HG02840 (cell line): ENCODE measurements around the gene GNLY.
A peak's percentile ranks its signal among the peaks of the same experiment; 100 is the strongest.

Experiments
- ATAC-seq: cut with Tn5 transposase; IDR thresholded peaks from one replicate; pipeline ENCODE4 v1.9.1; 2021; ENCODE audit warnings: mild to moderate bottlenecking, moderate library complexity, moderate number of reproducible peaks; ENCODE audit not compliant: unreplicated experiment, low FRiP score

Gene GNLY

GRCh38 chr2:85723707-85724360 lies 29.7 kb downstream of the GNLY start:
- ATAC-seq: no peak

- no peak for ATAC-seq
These were observed 30.6 kb downstream of the GNLY start for GRCh38 chr2:85724731-85725181.

GRCh38 chr2:85725451-85725850 lies 31.3 kb downstream of the GNLY start:
- ATAC-seq: no peak

GRCh38 chr2:85727798-85728197 lies 33.6 kb downstream of the GNLY start:
- ATAC-seq: no peak

GRCh38 chr2:85728342-85728741 lies 34.2 kb downstream of the GNLY start:
- no peak for ATAC-seq

GRCh38 chr2:85728883-85729824 lies 35.0 kb downstream of the GNLY start:
- ATAC-seq: peak; percentile 70

- no peak for ATAC-seq
These were observed 35.8 kb downstream of the GNLY start for GRCh38 chr2:85729825-85730510.

GRCh38 chr2:85730686-85731230 lies 36.6 kb downstream of the GNLY start:
- ATAC-seq: no peak

- no peak for ATAC-seq
These were observed 37.4 kb downstream of the GNLY start for GRCh38 chr2:85731606-85732005.

GRCh38 chr2:85732467-85733120 lies 38.4 kb downstream of the GNLY start:
- no peak for ATAC-seq

- ATAC-seq: no peak
These were observed 39.2 kb downstream of the GNLY start for GRCh38 chr2:85733121-85733960.

GRCh38 chr2:85734015-85734414 lies 39.9 kb downstream of the GNLY start:
- ATAC-seq: no peak

- no peak for ATAC-seq
These were observed 40.9 kb downstream of the GNLY start for GRCh38 chr2:85734942-85735608.

- ATAC-seq: no peak
These were observed 41.5 kb downstream of the GNLY start for GRCh38 chr2:85735691-85736090.

GRCh38 chr2:85736456-85737355 lies 42.5 kb downstream of the GNLY start:
- ATAC-seq: no peak

GRCh38 chr2:85737481-85737880 lies 43.3 kb downstream of the GNLY start:
- no peak for ATAC-seq

GRCh38 chr2:85737961-85738360 lies 43.8 kb downstream of the GNLY start:
- ATAC-seq: no peak

GRCh38 chr2:85740193-85740592 lies 46.0 kb downstream of the GNLY start:
- no peak for ATAC-seq
